Neural cell (in vitro differentiated cells): ENCODE data around the gene PLA2G15. TPM values are rescaled to one million over a fixed set of nuclear protein-coding genes. Genes with fewer than 3 reads are reported as not detected.

Source experiments
- H2AFZ ChIP-seq: fragments of 200-600, 300-800 bp; sonication (generic), shearing (Covaris generic); 2 replicates; pipeline ENCODE4 v1.6.0; 2014; ENCODE audit warnings: low read depth, mild to moderate bottlenecking, antibody characterized with exemption, low read length, moderate library complexity
- H3F3A ChIP-seq: fragments of 200-600 bp; shearing (Covaris generic); 2 replicates; pipeline ENCODE4 v1.6.1; 2016; ENCODE audit warnings: mild to moderate bottlenecking, moderate library complexity, mixed read lengths, antibody characterized with exemption, low read length; ENCODE audit not compliant: insufficient read depth, poor library complexity, severe bottlenecking
- H3K27ac ChIP-seq: fragments of 200-600, 300-800 bp; sonication (generic), shearing (Covaris generic); 2 replicates; pipeline ENCODE4 v1.5.1; 2014; ENCODE audit warnings: mild to moderate bottlenecking, low read length, moderate library complexity
- H3K27me3 ChIP-seq: fragments of 300-800, 200-600 bp; sonication (generic), shearing (Covaris generic); 2 replicates; pipeline ENCODE4 v1.6.0; 2014; ENCODE audit warnings: mild to moderate bottlenecking, low read depth, low read length, moderate library complexity; ENCODE audit not compliant: insufficient read depth
- H3K36me3 ChIP-seq: fragments of 300-800, 200-600 bp; sonication (generic), shearing (Covaris generic); 2 replicates; pipeline ENCODE4 v1.5.1; 2014; ENCODE audit warnings: mild to moderate bottlenecking, antibody characterized with exemption, low read length, moderate library complexity; ENCODE audit not compliant: insufficient read depth
- H3K4me2 ChIP-seq: fragments of 300-800, 200-600 bp; sonication (generic), shearing (Covaris generic); 2 replicates; pipeline ENCODE4 v1.6.0; 2014; ENCODE audit warnings: mild to moderate bottlenecking, low read length
- H3K4me3 ChIP-seq: fragments of 300-800, 200-600 bp; sonication (generic), shearing (Covaris generic); 2 replicates; pipeline ENCODE4 v1.5.1; 2014; ENCODE audit warnings: mild to moderate bottlenecking, low read length, moderate library complexity
- H3K79me2 ChIP-seq: fragments of 200-600 bp; shearing (Covaris generic); replicated peaks from 2 replicates; pipeline ENCODE4 v1.6.0; 2014; ENCODE audit warnings: mild to moderate bottlenecking, low read length, moderate library complexity; ENCODE audit not compliant: insufficient read depth
- H3K9ac ChIP-seq: fragments of 300-800, 200-600 bp; sonication (generic), shearing (Covaris generic); 2 replicates; pipeline ENCODE4 v1.6.1; 2016; ENCODE audit warnings: mild to moderate bottlenecking, low read length, mixed read lengths
- H3K9me2 ChIP-seq: fragments of 200-600 bp; shearing (Covaris generic); 2 replicates; pipeline ENCODE4 v1.6.1; 2016; ENCODE audit warnings: mild to moderate bottlenecking, low read length, mixed read lengths; ENCODE audit not compliant: insufficient read depth
- H3K9me3 ChIP-seq: fragments of 200-600, 300-800 bp; sonication (generic), shearing (Covaris generic); 2 replicates; pipeline ENCODE4 v1.6.1; 2016; ENCODE audit warnings: mild to moderate bottlenecking, mixed run types, low read length, moderate library complexity, mixed read lengths
- H4K20me1 ChIP-seq: fragments of 200-600 bp; shearing (Covaris generic); 2 replicates; pipeline ENCODE4 v1.6.1; 2016; ENCODE audit warnings: mild to moderate bottlenecking, mixed run types; ENCODE audit not compliant: insufficient read depth
- CTCF ChIP-seq: fragments of 450-650 bp; IDR thresholded peaks from 2 replicates; pipeline ENCODE4 v1.5.1; 2014; ENCODE audit warnings: antibody characterized with exemption, mild to moderate bottlenecking, moderate library complexity; ENCODE audit not compliant: poor library complexity, severe bottlenecking
- EP300 ChIP-seq: fragments of 450-650 bp; conservative IDR thresholded peaks from 2 replicates; pipeline ENCODE4 v1.6.1; 2014; ENCODE audit warnings: antibody characterized with exemption, mild to moderate bottlenecking, moderate library complexity; ENCODE audit not compliant: poor library complexity, severe bottlenecking
- EZH2 ChIP-seq: fragments of 200-600, 300-800 bp; shearing (Covaris generic), sonication (generic); IDR thresholded peaks from 2 replicates; pipeline ENCODE4 v1.6.1; 2014; ENCODE audit warnings: antibody characterized with exemption, low read length, borderline replicate concordance, mild to moderate bottlenecking; ENCODE audit not compliant: insufficient read depth, poor library complexity, severe bottlenecking
- MXI1 ChIP-seq: fragments of 450-650 bp; conservative IDR thresholded peaks from 2 replicates; pipeline ENCODE4 v1.6.1; 2014; ENCODE audit warnings: antibody characterized with exemption, mild to moderate bottlenecking; ENCODE audit not compliant: poor library complexity, severe bottlenecking
- POLR2AphosphoS5 ChIP-seq: IDR thresholded peaks from 2 replicates; pipeline ENCODE4 v1.6.1; 2012
- RAD21 ChIP-seq: fragments of 450-650 bp; conservative IDR thresholded peaks from 2 replicates; pipeline ENCODE4 v1.6.1; 2014; ENCODE audit warnings: antibody characterized with exemption, mild to moderate bottlenecking, moderate library complexity
- REST ChIP-seq: IDR thresholded peaks from 2 replicates; pipeline ENCODE4 v1.6.1; 2012; ENCODE audit warnings: borderline replicate concordance
- SMC3 ChIP-seq: fragments of 450-650 bp; conservative IDR thresholded peaks from 2 replicates; pipeline ENCODE4 v1.6.1; 2014; ENCODE audit warnings: antibody characterized with exemption, mild to moderate bottlenecking, moderate library complexity; ENCODE audit not compliant: poor library complexity
- TAF1 ChIP-seq: IDR thresholded peaks from 2 replicates; pipeline ENCODE4 v1.6.1; 2012; ENCODE audit warnings: low read depth
- polyA plus RNA-seq: library from polyadenylated mRNA; depleted of rRNA; stranded (reverse); fragments of >200 nt; gene quantifications from 2 replicates; pipeline ENCODE4 v1.2.3, GENCODE V29; 2014

Gene PLA2G15
- polyA plus RNA-seq, 1 donor from 2014 or later, result 19.6 TPM

- no peaks in the 10 kb centered on the region for H3K9me2 ChIP-seq
- TF ChIP-seq CTCF (no peak), REST (no peak), POLR2AphosphoS5 (no peak), SMC3 (no peak), EP300 (no peak), EZH2 (no peak), TAF1 (no peak), MXI1 (no peak), RAD21 (no peak)
- no peak overlapping the region for H3K4me3 ChIP-seq
- H3K9ac ChIP-seq, result no peak overlapping the region
- no peak overlapping the region for H3K4me2 ChIP-seq
- H4K20me1 ChIP-seq, result no peaks in the 10 kb centered on the region
- H3K27me3 ChIP-seq, result no peaks in the 10 kb centered on the region
- H3K79me2 ChIP-seq, result no peaks in the 10 kb centered on the region
- H3K9me3 ChIP-seq, result no peaks in the 10 kb centered on the region
- no peaks in the 10 kb centered on the region for H3F3A ChIP-seq
- no peak overlapping the region for H3K27ac ChIP-seq
- no peak overlapping the region for H2AFZ ChIP-seq
- H3K36me3 ChIP-seq, result no peaks in the 10 kb centered on the region
Measured at GRCh38 chr16:68269793-68270192, 24.6 kb downstream of the PLA2G15 start.

- Histone ChIP-seq H3F3A (no peaks in the 10 kb centered on the region), H4K20me1 (no peaks in the 10 kb centered on the region), H3K9me2 (no peaks in the 10 kb centered on the region), H3K9me3 (no peaks in the 10 kb centered on the region), H3K9ac (no peak overlapping the region), H3K27me3 (no peaks in the 10 kb centered on the region), H3K36me3 (no peaks in the 10 kb centered on the region), H3K27ac (no peak overlapping the region), H3K4me3 (no peak overlapping the region), H2AFZ (no peak overlapping the region), H3K79me2 (no peaks in the 10 kb centered on the region), H3K4me2 (no peak overlapping the region)
- TF ChIP-seq TAF1, result no peak
- no peak for TF ChIP-seq CTCF
- no peak for TF ChIP-seq EZH2
- no peak for TF ChIP-seq REST
- no peak for TF ChIP-seq EP300
- no peak for TF ChIP-seq MXI1
- TF ChIP-seq POLR2AphosphoS5, result no peak
- no peak for TF ChIP-seq SMC3
- no peak for TF ChIP-seq RAD21
Measured at GRCh38 chr16:68270353-68270752, 25.2 kb downstream of the PLA2G15 start.
